HEK293 (cell line): ENCODE data around the gene URGCP.
A peak's percentile ranks its signal among the peaks of the same experiment; 100 is the strongest.

Experiments used
- CTCF ChIA-PET: fragments of 350-600 bp; formaldehyde crosslinking; extraction: SDS; loops from one replicate; lab custom pipeline; 2021; ENCODE audit warnings: antibody characterized with exemption; lab: Yijun Ruan, JAX
- POLR2A ChIA-PET: fragments of 300-600 bp; formaldehyde crosslinking; extraction: SDS; loops from one replicate; lab custom pipeline; 2020; ENCODE audit warnings: antibody characterized with exemption, inconsistent platforms; lab: Yijun Ruan, JAX
- H3K27ac ChIP-seq: fragments of 200-500 bp; sonication (Bioruptor generic); 2 replicates; pipeline ENCODE4 v1.5.1; 2014; ENCODE audit warnings: low read depth, low read length, control low read depth, inconsistent platforms; ENCODE audit errors: extremely low read depth
- H3K36me3 ChIP-seq, 2 experiments: fragments of 200-500 bp in 1 of 2; sonication (Bioruptor generic) in 1 of 2; 1 replicate in 1 of 2; 2 replicates in 1 of 2; pipeline ENCODE4 v1.5.1; 2014 to 2017; ENCODE audit warnings: inconsistent platforms in 2 of 2, low read length in 2 of 2; ENCODE audit not compliant: control insufficient read depth in 2 of 2, insufficient read depth in 1 of 2
- H3K4me1 ChIP-seq: fragments of 200-500 bp; sonication (Bioruptor generic); 2 replicates; pipeline ENCODE4 v1.5.1; 2014; ENCODE audit warnings: mild to moderate bottlenecking, low read length, inconsistent platforms; ENCODE audit not compliant: control insufficient read depth, insufficient read depth
- H3K4me3 ChIP-seq: 2 replicates; pipeline ENCODE4 v1.5.1; 2011; ENCODE audit warnings: low read depth, mild to moderate bottlenecking, control low read depth, low read length, moderate library complexity
- H3K9me3 ChIP-seq: fragments of 200-500 bp; sonication (Bioruptor generic); 2 replicates; pipeline ENCODE4 v1.5.1; 2014; ENCODE audit warnings: low read depth, low read length, inconsistent platforms; ENCODE audit not compliant: control insufficient read depth, insufficient read depth
- BCL11A ChIP-seq: fragments of 450-650 bp; formaldehyde crosslinking; IDR thresholded peaks from 2 replicates; pipeline ENCODE4 v1.5.1; 2016; ENCODE audit warnings: low read depth, missing biosample characterization, missing genetic modification characterization
- KLF1 ChIP-seq: fragments of 450-650 bp; formaldehyde crosslinking; IDR thresholded peaks from 2 replicates; pipeline ENCODE4 v1.5.1; 2016; ENCODE audit warnings: missing biosample characterization, missing genetic modification characterization
- KLF8 ChIP-seq: fragments of 450-650 bp; formaldehyde crosslinking; IDR thresholded peaks from 2 replicates; pipeline ENCODE4 v1.5.1; 2016; ENCODE audit warnings: missing biosample characterization, missing genetic modification characterization
- PBX3 ChIP-seq: sonication (generic); formaldehyde crosslinking; IDR thresholded peaks from 2 replicates; pipeline ENCODE4 v1.8.1; 2022; ENCODE audit warnings: mild to moderate bottlenecking, moderate library complexity, missing genetic modification reagents
- SP2 ChIP-seq: fragments of 450-650 bp; formaldehyde crosslinking; IDR thresholded peaks from 2 replicates; pipeline ENCODE4 v1.5.1; 2016; ENCODE audit warnings: missing biosample characterization, missing genetic modification characterization
- SP3 ChIP-seq: fragments of 450-650 bp; formaldehyde crosslinking; IDR thresholded peaks from 2 replicates; pipeline ENCODE4 v1.5.1; 2016; ENCODE audit warnings: missing biosample characterization, missing genetic modification characterization
- ZBTB26 ChIP-seq: fragments of 450-650 bp; formaldehyde crosslinking; optimal IDR thresholded peaks from 2 replicates; pipeline ENCODE3; 2016; ENCODE audit warnings: missing biosample characterization, mild to moderate bottlenecking, missing genetic modification characterization
- ZBTB8A ChIP-seq: fragments of 450-650 bp; formaldehyde crosslinking; IDR thresholded peaks from 2 replicates; pipeline ENCODE4 v1.5.1; 2016; ENCODE audit warnings: missing biosample characterization, missing genetic modification characterization
- ZEB2 ChIP-seq: fragments of 450-650 bp; formaldehyde crosslinking; IDR thresholded peaks from 2 replicates; pipeline ENCODE4 v1.5.1; 2016; ENCODE audit warnings: missing biosample characterization, missing genetic modification characterization
- ZFHX2 ChIP-seq: fragments of 450-650 bp; formaldehyde crosslinking; conservative IDR thresholded peaks from 2 replicates; pipeline ENCODE4 v1.5.1; 2016; ENCODE audit warnings: missing biosample characterization, missing genetic modification characterization
- ZFP3 ChIP-seq: fragments of 450-650 bp; formaldehyde crosslinking; IDR thresholded peaks from 2 replicates; pipeline ENCODE4 v1.5.1; 2016; ENCODE audit warnings: low read depth, missing biosample characterization, missing genetic modification characterization
- ZFP69B ChIP-seq: fragments of 450-650 bp; formaldehyde crosslinking; IDR thresholded peaks from 2 replicates; pipeline ENCODE4 v1.5.1; 2016; ENCODE audit warnings: missing biosample characterization, missing genetic modification characterization
- ZNF148 ChIP-seq: fragments of 450-650 bp; formaldehyde crosslinking; IDR thresholded peaks from 2 replicates; pipeline ENCODE4 v1.5.0; 2017; ENCODE audit warnings: missing biosample characterization, missing genetic modification characterization, borderline replicate concordance
- ZNF292 ChIP-seq: fragments of 450-650 bp; formaldehyde crosslinking; IDR thresholded peaks from 2 replicates; pipeline ENCODE4 v1.5.1; 2016; ENCODE audit warnings: low read depth, missing biosample characterization, missing genetic modification characterization, borderline replicate concordance
- ZNF335 ChIP-seq: fragments of 450-650 bp; formaldehyde crosslinking; conservative IDR thresholded peaks from 2 replicates; pipeline ENCODE4 v1.5.1; 2016; ENCODE audit warnings: missing biosample characterization, missing genetic modification characterization
- ZNF558 ChIP-seq: fragments of 450-650 bp; formaldehyde crosslinking; IDR thresholded peaks from 2 replicates; pipeline ENCODE4 v1.5.1; 2016; ENCODE audit warnings: missing biosample characterization, missing genetic modification characterization
- ZNF600 ChIP-seq: fragments of 450-650 bp; formaldehyde crosslinking; IDR thresholded peaks from 2 replicates; pipeline ENCODE4 v1.5.1; 2016; ENCODE audit warnings: missing biosample characterization, missing genetic modification characterization
- ZNF692 ChIP-seq: fragments of 450-650 bp; formaldehyde crosslinking; IDR thresholded peaks from 2 replicates; pipeline ENCODE4 v1.5.1; 2016; ENCODE audit warnings: missing biosample characterization, missing genetic modification characterization
- ZNF830 ChIP-seq: fragments of 450-650 bp; IDR thresholded peaks from 2 replicates; pipeline ENCODE4 v1.5.0; 2018; ENCODE audit warnings: missing biosample characterization, missing genetic modification characterization, low read depth, mild to moderate bottlenecking, moderate library complexity
- ZNF843 ChIP-seq: fragments of 450-650 bp; formaldehyde crosslinking; IDR thresholded peaks from 2 replicates; pipeline ENCODE4 v1.5.1; 2016; ENCODE audit warnings: missing biosample characterization, missing genetic modification characterization
- TF ChIP-seq, protein P1 (sequence below): fragments of 450-650 bp; formaldehyde crosslinking; IDR thresholded peaks from 2 replicates; pipeline ENCODE4 v1.5.1; 2017; ENCODE audit warnings: missing biosample characterization, missing genetic modification characterization
- TF ChIP-seq, protein P2 (sequence below): fragments of 450-650 bp; formaldehyde crosslinking; IDR thresholded peaks from 2 replicates; pipeline ENCODE4 v1.5.1; 2016; ENCODE audit warnings: missing biosample characterization, missing genetic modification characterization
- TF ChIP-seq, protein P3 (sequence below): fragments of 450-650 bp; formaldehyde crosslinking; IDR thresholded peaks from 2 replicates; pipeline ENCODE4 v1.5.1; 2016; ENCODE audit warnings: missing biosample characterization, missing genetic modification characterization

Gene URGCP

GRCh38 chr7:43906331-43907010 is at the start of gene URGCP:
TSS of gene URGCP (minus strand) at chr7:43906596. CDS start at chr7:43906575, 21 bp downstream.
- Histone ChIP-seq H3K4me1 (peaks cover 4% of the 10 kb centered on the region; the same call in 1 of the 2 replicates), H3K27ac (peak within 1 kb of the TSS; percentile 83)
- CTCF ChIA-PET, result no interaction called here
- TF ChIP-seq ZNF830 (tag by site-specific recombination) (no peak), PBX3 (CRISPR knock-in tag) (peak; percentile 27; the same call in 1 of the 2 replicates), ZBTB8A (tag by site-specific recombination) (peak; percentile 39), BCL11A (no peak), KLF1 (peak; percentile 59), ZNF692 (tag by site-specific recombination) (0 out of 2 replicates have a peak, but pooled peaks have one; percentile 17), ZEB2 (tag by site-specific recombination) (0 out of 2 replicates have a peak, but pooled peaks have one; percentile 18), SP3 (tag by site-specific recombination) (peak; percentile 72), ZBTB26 (peak; percentile 16), ZNF148 (tag by site-specific recombination) (no peak), ZFHX2 (peak; percentile 53), ZFP69B (tag by site-specific recombination) (no peak), SP2 (peak; percentile 47), ZNF335 (peak; percentile 77), KLF8 (peak; percentile 54; the same call in 1 of the 2 replicates)
- TF ChIP-seq, protein P1, sequence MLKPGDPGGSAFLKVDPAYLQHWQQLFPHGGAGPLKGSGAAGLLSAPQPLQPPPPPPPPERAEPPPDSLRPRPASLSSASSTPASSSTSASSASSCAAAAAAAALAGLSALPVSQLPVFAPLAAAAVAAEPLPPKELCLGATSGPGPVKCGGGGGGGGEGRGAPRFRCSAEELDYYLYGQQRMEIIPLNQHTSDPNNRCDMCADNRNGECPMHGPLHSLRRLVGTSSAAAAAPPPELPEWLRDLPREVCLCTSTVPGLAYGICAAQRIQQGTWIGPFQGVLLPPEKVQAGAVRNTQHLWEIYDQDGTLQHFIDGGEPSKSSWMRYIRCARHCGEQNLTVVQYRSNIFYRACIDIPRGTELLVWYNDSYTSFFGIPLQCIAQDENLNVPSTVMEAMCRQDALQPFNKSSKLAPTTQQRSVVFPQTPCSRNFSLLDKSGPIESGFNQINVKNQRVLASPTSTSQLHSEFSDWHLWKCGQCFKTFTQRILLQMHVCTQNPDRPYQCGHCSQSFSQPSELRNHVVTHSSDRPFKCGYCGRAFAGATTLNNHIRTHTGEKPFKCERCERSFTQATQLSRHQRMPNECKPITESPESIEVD, result no peak
- TF ChIP-seq, all 188 proteins: peak for 11
- POLR2A ChIA-PET, result interaction anchor here (1.1 to 1.7 kb wide), 4 partner anchors 9 to 37 kb away, joined by 3 to 5 read pairs (median 3); partner anchors contain the start of genes MRPS24 and UBE2D4
- peaks cover 0 to 7% of the 10 kb centered on the region in 2 experiments; a peak in 1 of 3 replicates for H3K36me3 ChIP-seq
- peak within 1 kb of the TSS; percentile 68 for H3K4me3 ChIP-seq
- H3K9me3 ChIP-seq, result no peaks in the 10 kb centered on the region

GRCh38 chr7:43956027-43956426 is 49.6 kb upstream of the URGCP start:
- Histone ChIP-seq H3K4me3 (no peak overlapping the region), H3K9me3 (no peaks in the 10 kb centered on the region), H3K27ac (no peak overlapping the region), H3K36me3 (peaks cover 0 to 11% of the 10 kb centered on the region in 2 experiments; a peak in 2 of 3 replicates), H3K4me1 (no peaks in the 10 kb centered on the region)
- ChIA-PET CTCF (no interaction called here), POLR2A (no interaction called here)
- TF ChIP-seq ZNF558 (tag by site-specific recombination) (no peak), ZNF600 (tag by site-specific recombination) (no peak), ZBTB26 (no peak), ZFP3 (tag by site-specific recombination) (no peak), ZNF843 (tag by site-specific recombination) (no peak), ZNF292 (tag by site-specific recombination) (no peak)
- TF ChIP-seq, protein P2, sequence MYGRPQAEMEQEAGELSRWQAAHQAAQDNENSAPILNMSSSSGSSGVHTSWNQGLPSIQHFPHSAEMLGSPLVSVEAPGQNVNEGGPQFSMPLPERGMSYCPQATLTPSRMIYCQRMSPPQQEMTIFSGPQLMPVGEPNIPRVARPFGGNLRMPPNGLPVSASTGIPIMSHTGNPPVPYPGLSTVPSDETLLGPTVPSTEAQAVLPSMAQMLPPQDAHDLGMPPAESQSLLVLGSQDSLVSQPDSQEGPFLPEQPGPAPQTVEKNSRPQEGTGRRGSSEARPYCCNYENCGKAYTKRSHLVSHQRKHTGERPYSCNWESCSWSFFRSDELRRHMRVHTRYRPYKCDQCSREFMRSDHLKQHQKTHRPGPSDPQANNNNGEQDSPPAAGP (tag by site-specific recombination), result no peak
- TF ChIP-seq, protein P3, sequence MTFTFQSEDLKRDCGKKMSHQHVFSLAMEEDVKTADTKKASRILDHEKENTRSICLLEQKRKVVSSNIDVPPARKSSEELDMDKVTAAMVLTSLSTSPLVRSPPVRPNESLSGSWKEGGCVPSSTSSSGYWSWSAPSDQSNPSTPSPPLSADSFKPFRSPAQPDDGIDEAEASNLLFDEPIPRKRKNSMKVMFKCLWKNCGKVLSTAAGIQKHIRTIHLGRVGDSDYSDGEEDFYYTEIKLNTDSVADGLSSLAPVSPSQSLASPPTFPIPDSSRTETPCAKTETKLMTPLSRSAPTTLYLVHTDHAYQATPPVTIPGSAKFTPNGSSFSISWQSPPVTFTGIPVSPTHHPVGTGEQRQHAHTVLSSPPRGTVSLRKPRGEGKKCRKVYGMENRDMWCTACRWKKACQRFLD, result no peak
